H9 (cell line): ENCODE data around the gene HNRNPF. TPM values are rescaled to one million over a fixed set of nuclear protein-coding genes. Genes with fewer than 3 reads are reported as not detected.
A peak's percentile ranks its signal among the peaks of the same experiment; 100 is the strongest.

ENCODE experiments used
- DNase-seq: peaks from one replicate; pipeline ENCODE4 v3.0.0-alpha.2; 2017
- H2AFZ ChIP-seq: one replicate; pipeline ENCODE4 v1.6.1; 2013; ENCODE audit warnings: mild to moderate bottlenecking, low read length, control low read depth, moderate library complexity
- H2AK5ac ChIP-seq: 2 replicates; pipeline ENCODE4 v1.6.1; 2013; ENCODE audit warnings: low read length, control low read depth, mixed read lengths; ENCODE audit not compliant: insufficient read length
- H2BK120ac ChIP-seq: one replicate; pipeline ENCODE4 v1.6.1; 2013; ENCODE audit warnings: low read depth, mild to moderate bottlenecking, low read length, control low read depth, inconsistent platforms; ENCODE audit not compliant: poor library complexity, severe bottlenecking
- H2BK12ac ChIP-seq: 2 replicates; pipeline ENCODE4 v1.6.1; 2013; ENCODE audit warnings: low read length, control low read depth, mixed read lengths, low read depth; ENCODE audit not compliant: insufficient read length
- H2BK15ac ChIP-seq: 2 replicates; pipeline ENCODE4 v1.6.1; 2013; ENCODE audit warnings: low read depth, low read length, control low read depth
- H2BK20ac ChIP-seq: one replicate; pipeline ENCODE4 v1.6.1; 2013; ENCODE audit warnings: low read depth, mild to moderate bottlenecking, low read length, control low read depth, inconsistent platforms; ENCODE audit not compliant: poor library complexity, severe bottlenecking
- H2BK5ac ChIP-seq: 2 replicates; pipeline ENCODE4 v1.6.1; 2013; ENCODE audit warnings: low read length, control low read depth, mixed read lengths; ENCODE audit not compliant: insufficient read length
- H3K14ac ChIP-seq: 2 replicates; pipeline ENCODE4 v1.6.1; 2013; ENCODE audit warnings: low read length, control low read depth; ENCODE audit not compliant: insufficient read depth
- H3K18ac ChIP-seq: 2 replicates; pipeline ENCODE4 v1.6.1; 2013; ENCODE audit warnings: low read depth, mild to moderate bottlenecking, mixed read lengths, low read length, control low read depth; ENCODE audit not compliant: insufficient read length
- H3K23ac ChIP-seq: 2 replicates; pipeline ENCODE4 v1.6.1; 2013; ENCODE audit warnings: low read length, control low read depth, mixed read lengths, low read depth; ENCODE audit not compliant: insufficient read length
- H3K23me2 ChIP-seq: 2 replicates; pipeline ENCODE4 v1.6.1; 2013; ENCODE audit warnings: low read depth, mild to moderate bottlenecking, mixed read lengths, low read length, control low read depth; ENCODE audit not compliant: insufficient read length, poor library complexity, severe bottlenecking
- H3K27ac ChIP-seq: 2 replicates; pipeline ENCODE4 v1.5.1; 2013; ENCODE audit warnings: low read length, control low read depth, mixed read lengths, low read depth; ENCODE audit not compliant: insufficient read length
- H3K27me3 ChIP-seq: 2 replicates; pipeline ENCODE4 v1.6.1; 2013; ENCODE audit warnings: low read length, control low read depth, inconsistent platforms; ENCODE audit not compliant: insufficient read depth
- H3K4ac ChIP-seq: 2 replicates; pipeline ENCODE4 v1.6.1; 2013; ENCODE audit warnings: low read depth, mild to moderate bottlenecking, control low read depth, inconsistent platforms, low read length, moderate library complexity
- H3K4me1 ChIP-seq: 2 replicates; pipeline ENCODE4 v1.6.1; 2013; ENCODE audit warnings: low read length, control low read depth, inconsistent platforms; ENCODE audit not compliant: insufficient read depth
- H3K4me2 ChIP-seq: 2 replicates; pipeline ENCODE4 v1.6.1; 2013; ENCODE audit warnings: low read length, control low read depth, mixed read lengths; ENCODE audit not compliant: insufficient read length, insufficient read depth
- H3K56ac ChIP-seq: 2 replicates; pipeline ENCODE4 v1.6.1; 2013; ENCODE audit warnings: low read depth, mild to moderate bottlenecking, mixed read lengths, low read length, control low read depth; ENCODE audit not compliant: insufficient read length
- H3K79me1 ChIP-seq: 2 replicates; pipeline ENCODE4 v1.6.1; 2013; ENCODE audit warnings: low read depth, mild to moderate bottlenecking, moderate library complexity, low read length, control low read depth, inconsistent platforms; ENCODE audit not compliant: insufficient read depth, poor library complexity, severe bottlenecking
- H3K79me2 ChIP-seq: 2 replicates; pipeline ENCODE4 v1.6.1; 2013; ENCODE audit warnings: low read length, control low read depth, inconsistent platforms; ENCODE audit not compliant: insufficient read depth
- H3K9ac ChIP-seq: 2 replicates; pipeline ENCODE4 v1.6.1; 2013; ENCODE audit warnings: low read length, control low read depth, mixed read lengths; ENCODE audit not compliant: insufficient read length; ENCODE audit errors: extremely low read depth
- H3K9me3 ChIP-seq: one replicate; pipeline ENCODE4 v1.6.1; 2013; ENCODE audit warnings: low read depth, low read length, inconsistent platforms; ENCODE audit not compliant: control insufficient read depth
- H3T11ph ChIP-seq: one replicate; pipeline ENCODE4 v1.6.1; 2013; ENCODE audit warnings: mild to moderate bottlenecking, low read length, control low read depth, inconsistent platforms
- H4K20me1 ChIP-seq: one replicate; pipeline ENCODE4 v1.6.1; 2013; ENCODE audit not compliant: control insufficient read depth, insufficient read length, insufficient read depth
- H4K5ac ChIP-seq: 2 replicates; pipeline ENCODE4 v1.6.1; 2013; ENCODE audit warnings: low read depth, mild to moderate bottlenecking, mixed read lengths, low read length, control low read depth; ENCODE audit not compliant: insufficient read length
- H4K8ac ChIP-seq: replicated peaks from 2 replicates; pipeline ENCODE4 v1.6.1; 2013; ENCODE audit warnings: low read length, control low read depth, mixed read lengths, low read depth; ENCODE audit not compliant: insufficient read length
- H4K91ac ChIP-seq: 2 replicates; pipeline ENCODE4 v1.6.1; 2013; ENCODE audit warnings: low read depth, mild to moderate bottlenecking, moderate library complexity, mixed read lengths, low read length, control low read depth; ENCODE audit not compliant: insufficient read length
- H3K27ac Mint-ChIP-seq, 3 experiments: 2 replicates in 2 of 3; 3 replicates in 1 of 3; pipeline ENCODE4 v1.8.0; 2020 to 2021; ENCODE audit warnings: mixed read lengths in 3 of 3, mild to moderate bottlenecking in 1 of 3, moderate library complexity in 1 of 3
- H3K27me3 Mint-ChIP-seq: 2 replicates; pipeline ENCODE4 v1.8.0; 2021; ENCODE audit warnings: low read depth, mild to moderate bottlenecking, moderate library complexity, mixed read lengths
- H3K36me3 Mint-ChIP-seq, 3 experiments: 2 replicates in 2 of 3; 3 replicates in 1 of 3; pipeline ENCODE4 v1.8.0; 2020 to 2021; ENCODE audit warnings: low read depth in 3 of 3, mixed read lengths in 3 of 3; ENCODE audit not compliant: insufficient read depth in 1 of 3
- H3K4me1 Mint-ChIP-seq, 2 experiments: 2 replicates each; pipeline ENCODE4 v1.8.0; 2020; ENCODE audit warnings: mixed read lengths in 2 of 2
- H3K4me3 Mint-ChIP-seq, 2 experiments: 2 replicates in 1 of 2; 3 replicates in 1 of 2; pipeline ENCODE4 v1.8.0; 2020 to 2021; ENCODE audit warnings: mild to moderate bottlenecking in 2 of 2, mixed read lengths in 2 of 2, moderate library complexity in 1 of 2
- H3K9me3 Mint-ChIP-seq, 2 experiments: 2 replicates in 1 of 2; 3 replicates in 1 of 2; pipeline ENCODE4 v1.8.0; 2020; ENCODE audit warnings: mild to moderate bottlenecking in 2 of 2, mixed read lengths in 2 of 2, moderate library complexity in 1 of 2
- WGBS: extraction: QIAGEN DNeasy Blood & Tissue Kit; methylation state at CpG from one replicate; pipeline ENCODE4 v1.1.7; 2013; ENCODE audit warnings: missing lambda C conversion rate, low lambda C conversion rate, mixed read lengths; ENCODE audit not compliant: insufficient read length; ENCODE audit errors: extremely low coverage; 5-methylcytosine and 5-hydroxymethylcytosine counted together
- total RNA-seq: library from RNA; stranded (reverse); gene quantifications from 2 replicates; pipeline ENCODE4 v1.2.1, GENCODE V29; 2021
- TF ChIP-seq, protein P1 (sequence below): fragments of 200-600 bp; sonication (generic); conservative IDR thresholded peaks from 3 replicates; pipeline ENCODE4 v1.8.0; 2021; ENCODE audit warnings: antibody characterized with exemption, mild to moderate bottlenecking

HNRNPF gene
- total RNA-seq, 1 experiment from 2014 or later: 411 TPM

DNA sequence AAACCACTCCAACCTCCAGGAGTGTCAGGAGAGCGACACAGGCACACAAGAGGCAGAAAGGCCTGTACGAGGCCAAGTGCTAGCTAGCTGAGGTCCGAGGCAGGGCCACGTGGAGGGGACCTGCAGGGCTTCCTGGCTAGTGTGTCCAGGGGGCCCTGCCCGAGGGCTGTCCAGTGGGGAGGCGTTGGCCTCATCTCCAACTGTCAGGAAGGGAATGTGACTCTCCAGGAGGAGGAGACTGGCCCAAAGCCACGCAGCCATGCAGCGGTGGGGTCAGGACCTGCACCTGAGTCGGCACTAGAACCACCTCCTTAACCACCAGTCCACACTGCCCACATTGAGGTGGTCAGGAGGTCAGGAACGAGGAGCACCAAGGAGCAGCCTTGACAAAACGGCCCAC is 69.8 kb downstream of the HNRNPF start:
- H3K27ac Mint-ChIP-seq: peak overlapping the region in 1 of 3 experiments; percentile 60; a peak in 1 of 7 replicates
- peak overlapping the region; percentile 74 for H4K5ac ChIP-seq

More for the DNA sequence above, 69.8 kb downstream of the HNRNPF start:
- Histone ChIP-seq H2BK120ac (no peak overlapping the region), H3K79me1 (no peaks in the 10 kb centered on the region), H3K23me2 (no peaks in the 10 kb centered on the region), H3K4me1 (0 out of 2 replicates have a peak, but pooled peaks cover 3% of the 10 kb centered on the region), H4K91ac (no peak overlapping the region), H2AFZ (no peak overlapping the region), H4K8ac (no peak overlapping the region), H3K4ac (no peak overlapping the region), H2BK20ac (peak overlapping the region; percentile 65), H3K14ac (no peak overlapping the region; the same call in none of the 2 replicates), H2BK12ac (no peak overlapping the region), H3K9me3 (no peaks in the 10 kb centered on the region), H3K27me3 (no peaks in the 10 kb centered on the region), H3K4me2 (no peak overlapping the region), H2BK15ac (no peak overlapping the region), H2AK5ac (no peak overlapping the region), H3K23ac (no peak overlapping the region), H3K56ac (no peak overlapping the region), H2BK5ac (no peak overlapping the region), H3K79me2 (no peaks in the 10 kb centered on the region), H3T11ph (no peak overlapping the region), H3K27ac (no peak overlapping the region), H3K18ac (peak overlapping the region; percentile 7), H4K20me1 (no peaks in the 10 kb centered on the region), H3K9ac (no peak overlapping the region)
- no peaks in the 10 kb centered on the region; a peak in 1 of 7 replicates for H3K36me3 Mint-ChIP-seq
- WGBS: no CpG with 5 or more reads among the region's 11 CpGs
- TF ChIP-seq, protein P1, sequence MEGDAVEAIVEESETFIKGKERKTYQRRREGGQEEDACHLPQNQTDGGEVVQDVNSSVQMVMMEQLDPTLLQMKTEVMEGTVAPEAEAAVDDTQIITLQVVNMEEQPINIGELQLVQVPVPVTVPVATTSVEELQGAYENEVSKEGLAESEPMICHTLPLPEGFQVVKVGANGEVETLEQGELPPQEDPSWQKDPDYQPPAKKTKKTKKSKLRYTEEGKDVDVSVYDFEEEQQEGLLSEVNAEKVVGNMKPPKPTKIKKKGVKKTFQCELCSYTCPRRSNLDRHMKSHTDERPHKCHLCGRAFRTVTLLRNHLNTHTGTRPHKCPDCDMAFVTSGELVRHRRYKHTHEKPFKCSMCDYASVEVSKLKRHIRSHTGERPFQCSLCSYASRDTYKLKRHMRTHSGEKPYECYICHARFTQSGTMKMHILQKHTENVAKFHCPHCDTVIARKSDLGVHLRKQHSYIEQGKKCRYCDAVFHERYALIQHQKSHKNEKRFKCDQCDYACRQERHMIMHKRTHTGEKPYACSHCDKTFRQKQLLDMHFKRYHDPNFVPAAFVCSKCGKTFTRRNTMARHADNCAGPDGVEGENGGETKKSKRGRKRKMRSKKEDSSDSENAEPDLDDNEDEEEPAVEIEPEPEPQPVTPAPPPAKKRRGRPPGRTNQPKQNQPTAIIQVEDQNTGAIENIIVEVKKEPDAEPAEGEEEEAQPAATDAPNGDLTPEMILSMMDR: no peak
- 0 out of 5 replicates have a peak overlapping the region, but pooled peaks of 1 of the 2 experiments have one; percentile 35 for H3K4me3 Mint-ChIP-seq
- no peaks in the 10 kb centered on the region; a peak in 1 of 5 replicates for H3K9me3 Mint-ChIP-seq
- peaks cover 29 to 35% of the 10 kb centered on the region in 2 experiments for H3K4me1 Mint-ChIP-seq
- H3K27me3 Mint-ChIP-seq: peaks cover 15% of the 10 kb centered on the region
- DNase-seq: no peak
